ENCODE measurements around the gene MYO15A.
A peak's percentile ranks its signal among the peaks of the same experiment; 100 is the strongest.

Gene MYO15A

GRCh38 chr17:18179804-18180203 lies 71.2 kb downstream of the MYO15A start:
- TF ChIP-seq CTCF (IDR thresholded peaks at IDR 0.05) (no peak), ZFX (IDR thresholded peaks at IDR 0.05; ENCODE audit: borderline replicate concordance) (no peak)
- no peak overlapping the region for H3K27ac ChIP-seq

GRCh38 chr17:18181358-18181757 lies 72.8 kb downstream of the MYO15A start:
- H3K27ac ChIP-seq, result peak overlapping the region; percentile 97
- TF ChIP-seq ZFX (IDR thresholded peaks at IDR 0.05; ENCODE audit: borderline replicate concordance), result no peak
- TF ChIP-seq CTCF (IDR thresholded peaks at IDR 0.05), result no peak

GRCh38 chr17:18182110-18182977 lies 73.8 kb downstream of the MYO15A start:
- no peak for TF ChIP-seq CTCF (IDR thresholded peaks at IDR 0.05)
- TF ChIP-seq ZFX (IDR thresholded peaks at IDR 0.05; ENCODE audit: borderline replicate concordance), result no peak
- H3K27ac ChIP-seq, result peak overlapping the region; percentile 97

GRCh38 chr17:18182978-18183333 lies 74.4 kb downstream of the MYO15A start:
- H3K27ac ChIP-seq, result peak overlapping the region; percentile 97
- TF ChIP-seq CTCF (IDR thresholded peaks at IDR 0.05), result no peak
- TF ChIP-seq ZFX (IDR thresholded peaks at IDR 0.05; ENCODE audit: borderline replicate concordance), result no peak

- H3K27ac ChIP-seq, result peak within 1 kb of the TSS; percentile 97
- TF ChIP-seq ZFX (IDR thresholded peaks at IDR 0.05; ENCODE audit: borderline replicate concordance) (no peak), CTCF (IDR thresholded peaks at IDR 0.05) (no peak; the same call in 1 of the 2 replicates)
Observed at GRCh38 chr17:18183334-18184142, 75.0 kb downstream of the MYO15A start, which contains the start of gene ALKBH5. ALKBH5 (plus strand) TSS chr17:18183828; CDS start chr17:18184244, 416 bp downstream.

GRCh38 chr17:18184143-18185031 lies 75.8 kb downstream of the MYO15A start:
- TF ChIP-seq CTCF (IDR thresholded peaks at IDR 0.05) (no peak), ZFX (IDR thresholded peaks at IDR 0.05; ENCODE audit: borderline replicate concordance) (no peak)
- peak overlapping the region; percentile 97 for H3K27ac ChIP-seq

All from 22Rv1 (cell line).